ENCODE data around the gene MAPK9. TPM values are rescaled to one million over a fixed set of nuclear protein-coding genes. Genes with fewer than 3 reads are reported as not detected.

Gene MAPK9
- total RNA-seq, 2 experiments from 2014 or later = 19.9 to 42.1 TPM

DNA sequence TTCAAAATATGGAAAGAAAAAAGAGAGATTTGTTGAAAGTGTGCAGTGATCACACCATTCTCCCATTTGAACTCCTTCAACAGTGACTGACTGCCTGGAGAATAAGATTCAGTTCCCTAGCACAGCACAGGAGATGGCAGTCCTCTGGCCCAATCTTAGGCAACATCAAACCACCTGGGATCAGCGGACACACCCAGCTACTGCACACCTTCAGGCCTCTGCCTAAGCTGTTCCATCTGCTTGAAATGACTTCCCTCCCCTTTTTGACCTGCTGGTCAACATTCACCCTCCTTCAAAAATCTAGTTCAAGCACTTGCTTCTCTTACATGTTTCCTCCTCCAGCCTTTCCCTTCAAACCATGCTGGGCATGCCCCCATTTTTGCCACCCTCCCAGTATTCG is 4.5 kb downstream of the MAPK9 start:
- ChIA-PET POLR2A (interaction anchor here (0.5 kb wide), 1 partner anchor 1675 kb away, joined by 4 read pairs; no protein-coding TSS in a partner anchor), CTCF (ENCODE audit: unreplicated experiment) (no interaction called here)
- H3K4me3 ChIP-seq (ENCODE audit: low read depth, low read length, poor library complexity, severe bottlenecking) = no peak overlapping the region
- intact Hi-C loops (cut with micrococcal nuclease; ENCODE audit: unreplicated experiment) = no loop called here
- no peak for TF ChIP-seq EZH2phosphoT487 (IDR thresholded peaks at IDR 0.05; ENCODE audit: borderline replicate concordance, low read depth, low read length)
- TF ChIP-seq, protein P1, sequence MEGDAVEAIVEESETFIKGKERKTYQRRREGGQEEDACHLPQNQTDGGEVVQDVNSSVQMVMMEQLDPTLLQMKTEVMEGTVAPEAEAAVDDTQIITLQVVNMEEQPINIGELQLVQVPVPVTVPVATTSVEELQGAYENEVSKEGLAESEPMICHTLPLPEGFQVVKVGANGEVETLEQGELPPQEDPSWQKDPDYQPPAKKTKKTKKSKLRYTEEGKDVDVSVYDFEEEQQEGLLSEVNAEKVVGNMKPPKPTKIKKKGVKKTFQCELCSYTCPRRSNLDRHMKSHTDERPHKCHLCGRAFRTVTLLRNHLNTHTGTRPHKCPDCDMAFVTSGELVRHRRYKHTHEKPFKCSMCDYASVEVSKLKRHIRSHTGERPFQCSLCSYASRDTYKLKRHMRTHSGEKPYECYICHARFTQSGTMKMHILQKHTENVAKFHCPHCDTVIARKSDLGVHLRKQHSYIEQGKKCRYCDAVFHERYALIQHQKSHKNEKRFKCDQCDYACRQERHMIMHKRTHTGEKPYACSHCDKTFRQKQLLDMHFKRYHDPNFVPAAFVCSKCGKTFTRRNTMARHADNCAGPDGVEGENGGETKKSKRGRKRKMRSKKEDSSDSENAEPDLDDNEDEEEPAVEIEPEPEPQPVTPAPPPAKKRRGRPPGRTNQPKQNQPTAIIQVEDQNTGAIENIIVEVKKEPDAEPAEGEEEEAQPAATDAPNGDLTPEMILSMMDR (conservative IDR thresholded peaks at IDR 0.05; ENCODE audit: low read length) = no peak
- no peak overlapping the region for H3K27ac ChIP-seq (ENCODE audit: low read depth, low read length, poor library complexity, severe bottlenecking)
- peaks cover 15% of the 10 kb centered on the region; the same call in 1 of the 2 replicates for H4K20me1 ChIP-seq (ENCODE audit: insufficient read depth, low read length)
- peaks cover 57% of the 10 kb centered on the region for H3K36me3 ChIP-seq (ENCODE audit: insufficient read depth, low read length)
- H3K4me2 ChIP-seq (ENCODE audit: low read length) = no peak overlapping the region
- peaks cover 30% of the 10 kb centered on the region for H3K79me2 ChIP-seq (ENCODE audit: insufficient read depth, low read depth, low read length)
- H3K9me3 ChIP-seq (ENCODE audit: low read length) = no peaks in the 10 kb centered on the region
- no peak overlapping the region for H2AFZ ChIP-seq (ENCODE audit: low read length)
- no TSS peak for BruUV-seq (replicated peaks)
- H3K4me1 ChIP-seq (ENCODE audit: insufficient read depth, low read length, poor library complexity, severe bottlenecking) = peaks cover 10% of the 10 kb centered on the region
- no peak for DNase-seq (ENCODE audit: low spot score)
- no peaks in the 10 kb centered on the region for H3K9me2 ChIP-seq (ENCODE audit: insufficient read depth, low read length)

DNA sequence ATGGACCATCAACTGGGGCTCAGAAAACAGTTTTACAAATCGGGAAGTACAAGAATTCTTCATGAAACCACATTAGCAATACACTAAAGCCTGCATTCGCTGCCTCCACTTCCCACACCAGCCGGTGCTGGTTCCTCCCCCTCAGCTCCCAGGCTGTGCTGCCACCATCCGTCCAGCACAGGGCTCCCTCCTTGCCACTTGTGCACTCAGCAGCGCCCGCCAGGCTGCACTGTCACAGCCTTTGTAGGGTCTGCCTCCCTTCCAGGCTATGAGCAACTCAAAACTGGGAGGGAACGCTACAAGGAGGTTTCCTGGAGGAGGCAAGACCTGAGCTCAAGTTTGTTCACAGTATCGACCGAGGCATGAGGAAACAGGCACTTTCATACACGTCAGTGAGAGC is 7.7 kb downstream of the MAPK9 start:
- no peak for DNase-seq (ENCODE audit: low spot score)
- Histone ChIP-seq H3K4me3 (ENCODE audit: low read depth, low read length, poor library complexity, severe bottlenecking) (no peak overlapping the region), H3K9me2 (ENCODE audit: insufficient read depth, low read length) (no peaks in the 10 kb centered on the region), H3K4me1 (ENCODE audit: insufficient read depth, low read length, poor library complexity, severe bottlenecking) (no peaks in the 10 kb centered on the region), H3K36me3 (ENCODE audit: insufficient read depth, low read length) (peaks cover 89% of the 10 kb centered on the region), H2AFZ (ENCODE audit: low read length) (no peak overlapping the region), H4K20me1 (ENCODE audit: insufficient read depth, low read length) (no peaks in the 10 kb centered on the region), H3K27ac (ENCODE audit: low read depth, low read length, poor library complexity, severe bottlenecking) (no peak overlapping the region), H3K79me2 (ENCODE audit: insufficient read depth, low read depth, low read length) (peaks cover 11% of the 10 kb centered on the region; the same call in 1 of the 2 replicates), H3K9me3 (ENCODE audit: low read length) (no peaks in the 10 kb centered on the region), H3K4me2 (ENCODE audit: low read length) (no peak overlapping the region)
- intact Hi-C loops (cut with micrococcal nuclease; ENCODE audit: unreplicated experiment) = no loop called here
- TF ChIP-seq, protein P1 (conservative IDR thresholded peaks at IDR 0.05; ENCODE audit: low read length) = no peak
- TF ChIP-seq EZH2phosphoT487 (IDR thresholded peaks at IDR 0.05; ENCODE audit: borderline replicate concordance, low read depth, low read length) = no peak
- no TSS peak for BruUV-seq (replicated peaks)
- ChIA-PET POLR2A (interaction anchor here (0.6 kb wide), 1 partner anchor 43 kb away, joined by 5 read pairs; no protein-coding TSS in a partner anchor), CTCF (ENCODE audit: unreplicated experiment) (no interaction called here)

DNA sequence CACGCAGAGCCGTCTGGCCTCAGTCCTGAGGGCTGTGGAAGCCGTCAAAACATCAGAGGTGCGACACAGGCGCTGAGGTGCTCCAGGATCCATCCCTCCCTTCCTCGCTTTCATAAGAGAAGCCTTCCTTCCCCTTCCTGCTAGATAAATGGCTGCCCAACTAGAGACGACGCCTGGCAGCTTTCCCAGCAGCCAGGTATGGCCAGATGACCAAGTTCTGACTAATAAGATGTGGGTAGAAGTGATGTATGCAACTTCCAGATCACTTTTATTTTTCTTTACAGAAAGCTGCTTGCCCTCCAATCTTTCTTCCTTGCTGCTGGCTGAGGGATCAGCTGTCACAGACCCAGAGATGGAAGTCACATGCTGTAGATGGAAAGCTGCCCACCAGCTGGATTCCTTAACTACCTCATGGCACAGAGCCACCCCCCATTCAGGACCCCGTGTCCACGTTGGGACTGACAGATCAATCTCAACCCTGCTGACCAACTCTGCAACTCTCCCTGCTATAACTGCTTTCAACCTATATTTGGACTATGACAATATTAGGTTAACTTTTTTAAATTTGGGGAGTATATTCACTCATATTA is 8.8 kb downstream of the MAPK9 start:
- H3K4me2 ChIP-seq (ENCODE audit: low read length) = no peak overlapping the region
- H2AFZ ChIP-seq (ENCODE audit: low read length) = no peak overlapping the region
- intact Hi-C loops (cut with micrococcal nuclease; ENCODE audit: unreplicated experiment) = no loop called here
- peaks cover 90% of the 10 kb centered on the region for H3K36me3 ChIP-seq (ENCODE audit: insufficient read depth, low read length)
- no peak overlapping the region for H3K4me3 ChIP-seq (ENCODE audit: low read depth, low read length, poor library complexity, severe bottlenecking)
- H3K27ac ChIP-seq (ENCODE audit: low read depth, low read length, poor library complexity, severe bottlenecking) = no peak overlapping the region
- TF ChIP-seq, protein P1 (conservative IDR thresholded peaks at IDR 0.05; ENCODE audit: low read length) = no peak
- no peak for TF ChIP-seq EZH2phosphoT487 (IDR thresholded peaks at IDR 0.05; ENCODE audit: borderline replicate concordance, low read depth, low read length)
- no peaks in the 10 kb centered on the region for H3K4me1 ChIP-seq (ENCODE audit: insufficient read depth, low read length, poor library complexity, severe bottlenecking)
- ChIA-PET CTCF (ENCODE audit: unreplicated experiment) (no interaction called here), POLR2A (no interaction called here)
- no peaks in the 10 kb centered on the region for H3K9me3 ChIP-seq (ENCODE audit: low read length)
- no peaks in the 10 kb centered on the region for H4K20me1 ChIP-seq (ENCODE audit: insufficient read depth, low read length)
- H3K79me2 ChIP-seq (ENCODE audit: insufficient read depth, low read depth, low read length) = 0 out of 2 replicates have a peak, but pooled peaks cover 3% of the 10 kb centered on the region
- no TSS peak for BruUV-seq (replicated peaks)
- no peak for DNase-seq (ENCODE audit: low spot score)
- H3K9me2 ChIP-seq (ENCODE audit: insufficient read depth, low read length) = no peaks in the 10 kb centered on the region

Data from OCI-LY7 (cell line).